Liver (tissue), 9 donors: ENCODE measurements around the gene BARX1. TPM values are rescaled to one million over a fixed set of nuclear protein-coding genes. Genes with fewer than 3 reads are reported as not detected.

Experiments
- DNase-seq: peaks from one replicate; pipeline ENCODE4 v3.0.0-alpha.2; 2017; ENCODE audit warnings: low spot score
- H3K27ac ChIP-seq, 2 donors: one replicate each; pipeline ENCODE4 v1.7.0; 2013; ENCODE audit warnings: inconsistent platforms in 2 of 2, low read length in 2 of 2, control low read depth in 1 of 2, low read depth in 1 of 2, mild to moderate bottlenecking in 1 of 2
- H3K27me3 ChIP-seq, 4 donors: one replicate each; pipeline versions ENCODE4 v1.6.1 to v1.7.0; 2013; ENCODE audit warnings: low read length in 3 of 4, inconsistent platforms in 1 of 4, mild to moderate bottlenecking in 1 of 4, moderate library complexity in 1 of 4; ENCODE audit not compliant: control insufficient read depth in 4 of 4, insufficient read depth in 4 of 4
- H3K36me3 ChIP-seq, 4 donors: one replicate each; pipeline versions ENCODE4 v1.6.1 to v1.7.0; 2013; ENCODE audit warnings: low read length in 3 of 4, mild to moderate bottlenecking in 3 of 4, low read depth in 1 of 4, moderate library complexity in 1 of 4; ENCODE audit not compliant: control insufficient read depth in 4 of 4, insufficient read depth in 3 of 4
- H3K4me1 ChIP-seq, 4 donors: one replicate each; pipeline versions ENCODE4 v1.6.1 to v1.7.0; 2013; ENCODE audit warnings: low read length in 3 of 4, mild to moderate bottlenecking in 3 of 4, moderate library complexity in 1 of 4; ENCODE audit not compliant: control insufficient read depth in 4 of 4, insufficient read depth in 4 of 4
- H3K4me3 ChIP-seq, 3 donors: one replicate each; pipeline versions ENCODE4 v1.6.1 to v1.7.0; 2013; ENCODE audit warnings: low read length in 3 of 3, control low read depth in 1 of 3, low read depth in 1 of 3, mild to moderate bottlenecking in 1 of 3
- H3K9ac ChIP-seq, 2 donors: one replicate each; pipeline ENCODE4 v1.7.0; 2013; ENCODE audit warnings: low read length in 2 of 2, mild to moderate bottlenecking in 2 of 2, moderate library complexity in 2 of 2, control low read depth in 1 of 2, low read depth in 1 of 2
- H3K9me3 ChIP-seq, 4 donors: one replicate each; pipeline versions ENCODE4 v1.6.1 to v1.7.0; 2013; ENCODE audit warnings: low read length in 3 of 4; ENCODE audit not compliant: control insufficient read depth in 4 of 4
- ATF3 ChIP-seq: IDR thresholded peaks from 2 replicates; pipeline ENCODE4 v1.6.1; 2016; ENCODE audit warnings: antibody characterized with exemption
- FOXA2 ChIP-seq: IDR thresholded peaks from 2 replicates; pipeline ENCODE4 v1.6.1; 2016; ENCODE audit warnings: antibody characterized with exemption
- RAD21 ChIP-seq, 2 donors: IDR thresholded peaks; 2 replicates each; pipeline ENCODE4 v1.6.1; 2016; ENCODE audit warnings: antibody characterized with exemption in 2 of 2, mild to moderate bottlenecking in 2 of 2
- REST ChIP-seq: IDR thresholded peaks from 2 replicates; pipeline ENCODE4 v1.6.1; 2016; ENCODE audit warnings: antibody characterized with exemption, mild to moderate bottlenecking
- RXRA ChIP-seq, 2 donors: IDR thresholded peaks; 2 replicates each; pipeline ENCODE4 v1.6.1; 2017 to 2018; ENCODE audit warnings: antibody characterized with exemption in 2 of 2, mild to moderate bottlenecking in 1 of 2
- TAF1 ChIP-seq: conservative IDR thresholded peaks from 2 replicates; pipeline ENCODE4 v1.6.1; 2016; ENCODE audit warnings: antibody characterized with exemption, mild to moderate bottlenecking
- YY1 ChIP-seq: IDR thresholded peaks from 2 replicates; pipeline ENCODE4 v1.6.1; 2016; ENCODE audit warnings: antibody characterized with exemption, mild to moderate bottlenecking
- ZBTB33 ChIP-seq: IDR thresholded peaks from 2 replicates; pipeline ENCODE4 v1.6.1; 2016; ENCODE audit warnings: antibody characterized with exemption
- WGBS: extraction: QIAGEN DNeasy Blood & Tissue Kit; methylation state at CpG from one replicate; pipeline ENCODE4 v1.1.7; 2013; 5-methylcytosine and 5-hydroxymethylcytosine counted together
- polyA plus RNA-seq, 2 donors: library from polyadenylated mRNA; stranded (reverse) in 1 of 2; unstranded in 1 of 2; fragments of 200-250 nt in 1 of 2; fragments of >200 nt in 1 of 2; fragmentation: Nextera tagmentation in 1 of 2; extraction: Ambion mirVana in 1 of 2; gene quantifications; one replicate each; pipeline versions ENCODE4 v1.2.1 to v1.2.3, GENCODE V29; 2013 to 2015
- total RNA-seq, 2 donors: library from RNA; depleted of rRNA; stranded (reverse); fragments of >200 nt; gene quantifications; one replicate each; pipeline ENCODE4 v1.2.3, GENCODE V29; 2014
- donor health status: healthy.
- donor health status: healthy.
- donor health status: healthy.
- donor health status: healthy.
- donor health status: healthy.

The BARX1 gene
- total and polyA plus RNA-seq, 4 donors, result not detected

- Histone ChIP-seq H3K36me3 (no peaks in the 10 kb centered on the region), H3K27me3 (peaks cover 6 to 21% (median 17%) of the 10 kb centered on the region in 4 donors), H3K4me3 (peak overlapping the region in 1 of 3 donors; percentile 28), H3K9me3 (no peaks in the 10 kb centered on the region), H3K27ac (no peak overlapping the region), H3K9ac (no peak overlapping the region), H3K4me1 (peaks cover 19 to 33% (median 25%) of the 10 kb centered on the region in 4 donors)
- DNase-seq, result no peak
- 6% methylated on average over 66 of the region's 66 CpGs for WGBS
- TF ChIP-seq YY1, result no peak
- no peak for TF ChIP-seq FOXA2
- TF ChIP-seq RAD21 (IDR thresholded peaks at IDR 0.05), result no peak
- TF ChIP-seq TAF1, result no peak
- TF ChIP-seq ATF3, result no peak
Observed at GRCh38 chr9:93958819-93959682, 3.9 kb upstream of the BARX1 start.

GRCh38 chr9:93958121-93958818 lies 3.1 kb upstream of the BARX1 start:
- H3K4me3 ChIP-seq, result peak overlapping the region in 1 of 3 donors; percentile 28
- DNase-seq, result no peak

More at GRCh38 chr9:93958121-93958818, 3.1 kb upstream of the BARX1 start:
- Histone ChIP-seq H3K36me3 (no peaks in the 10 kb centered on the region), H3K27me3 (peaks cover 9 to 25% (median 23%) of the 10 kb centered on the region in 4 donors), H3K9me3 (no peaks in the 10 kb centered on the region), H3K9ac (no peak overlapping the region), H3K4me1 (peaks cover 19 to 39% (median 26%) of the 10 kb centered on the region in 4 donors), H3K27ac (no peak overlapping the region)
- TF ChIP-seq REST (no peak), ZBTB33 (no peak), RXRA (IDR thresholded peaks at IDR 0.05) (no peak), FOXA2 (no peak), RAD21 (IDR thresholded peaks at IDR 0.05) (no peak)
- 14% methylated on average over 49 of the region's 49 CpGs for WGBS
